Sigmoid colon (tissue), 3 donors: Measurements from ENCODE around the gene SRSF4.
"Not testable (repeated sequence)": the region's sequence is repeated elsewhere in the genome, so short reads cannot be mapped to it uniquely, and the experiment has no call there.

ENCODE experiments used
- POLR2A ChIP-seq, 2 donors: fragments of 450-650 bp; IDR thresholded peaks; one replicate each; pipeline ENCODE4 v1.6.1; 2016; ENCODE audit warnings: antibody characterized with exemption in 2 of 2, mild to moderate bottlenecking in 2 of 2, moderate library complexity in 2 of 2
- TF ChIP-seq, protein P1 (sequence below), 4 experiments: fragments of 450-650 bp in 3 of 4; fragments of 200-600 bp in 1 of 4; IDR thresholded peaks; one replicate each; pipeline ENCODE4 v1.5.1; 2016 to 2019; ENCODE audit warnings: antibody characterized with exemption in 4 of 4, mild to moderate bottlenecking in 3 of 4, moderate library complexity in 2 of 4

DNA sequence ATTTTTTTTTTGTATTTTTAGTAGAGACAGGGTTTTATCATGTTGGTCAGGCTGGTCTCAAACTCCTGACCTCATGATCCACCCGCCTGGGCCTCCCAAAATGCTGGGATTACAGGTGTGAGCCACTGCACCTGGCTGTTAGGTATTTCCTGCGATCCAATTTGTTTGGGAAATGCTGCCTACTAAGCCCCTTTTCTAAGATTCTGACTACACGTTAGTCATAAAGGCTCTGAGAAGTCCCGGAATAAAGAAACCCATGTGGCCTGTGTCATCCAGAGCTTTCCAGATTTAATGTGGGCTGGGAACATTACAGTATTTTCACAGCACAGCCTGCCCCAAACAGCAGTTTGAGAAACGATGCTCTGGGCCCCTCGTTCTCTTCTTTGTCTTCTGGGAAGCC lies 40.6 kb upstream of the SRSF4 start:
- TF ChIP-seq, protein P1, sequence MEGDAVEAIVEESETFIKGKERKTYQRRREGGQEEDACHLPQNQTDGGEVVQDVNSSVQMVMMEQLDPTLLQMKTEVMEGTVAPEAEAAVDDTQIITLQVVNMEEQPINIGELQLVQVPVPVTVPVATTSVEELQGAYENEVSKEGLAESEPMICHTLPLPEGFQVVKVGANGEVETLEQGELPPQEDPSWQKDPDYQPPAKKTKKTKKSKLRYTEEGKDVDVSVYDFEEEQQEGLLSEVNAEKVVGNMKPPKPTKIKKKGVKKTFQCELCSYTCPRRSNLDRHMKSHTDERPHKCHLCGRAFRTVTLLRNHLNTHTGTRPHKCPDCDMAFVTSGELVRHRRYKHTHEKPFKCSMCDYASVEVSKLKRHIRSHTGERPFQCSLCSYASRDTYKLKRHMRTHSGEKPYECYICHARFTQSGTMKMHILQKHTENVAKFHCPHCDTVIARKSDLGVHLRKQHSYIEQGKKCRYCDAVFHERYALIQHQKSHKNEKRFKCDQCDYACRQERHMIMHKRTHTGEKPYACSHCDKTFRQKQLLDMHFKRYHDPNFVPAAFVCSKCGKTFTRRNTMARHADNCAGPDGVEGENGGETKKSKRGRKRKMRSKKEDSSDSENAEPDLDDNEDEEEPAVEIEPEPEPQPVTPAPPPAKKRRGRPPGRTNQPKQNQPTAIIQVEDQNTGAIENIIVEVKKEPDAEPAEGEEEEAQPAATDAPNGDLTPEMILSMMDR (IDR thresholded peaks at IDR 0.05): not testable (repeated sequence)
- TF ChIP-seq POLR2A (IDR thresholded peaks at IDR 0.05): not testable (repeated sequence)
